Coronary artery (tissue), 2 donors: ENCODE data around the gene NUAK1.

Experiments
- DNase-seq: peaks from one replicate; pipeline ENCODE4 v3.0.0-alpha.2; 2017; ENCODE audit warnings: low spot score
- H3K27ac ChIP-seq, 2 donors: fragments of 200-600 bp; sonication (generic); one replicate each; pipeline ENCODE4 v1.5.1; 2016 to 2019
- H3K4me3 ChIP-seq: fragments of 200-600 bp; sonication (generic); 2 replicates; pipeline ENCODE4 v1.5.1; 2016; ENCODE audit warnings: mild to moderate bottlenecking, moderate library complexity
- TF ChIP-seq, protein P1 (sequence below): fragments of 200-600 bp; sonication (generic); IDR thresholded peaks from one replicate; pipeline ENCODE4 v1.5.1; 2019; ENCODE audit warnings: antibody characterized with exemption

Gene NUAK1

GRCh38 chr12:106080791-106081170 lies 58.0 kb downstream of the NUAK1 start:
- H3K4me3 ChIP-seq = no peak overlapping the region
- no peak for DNase-seq
- TF ChIP-seq, protein P1, sequence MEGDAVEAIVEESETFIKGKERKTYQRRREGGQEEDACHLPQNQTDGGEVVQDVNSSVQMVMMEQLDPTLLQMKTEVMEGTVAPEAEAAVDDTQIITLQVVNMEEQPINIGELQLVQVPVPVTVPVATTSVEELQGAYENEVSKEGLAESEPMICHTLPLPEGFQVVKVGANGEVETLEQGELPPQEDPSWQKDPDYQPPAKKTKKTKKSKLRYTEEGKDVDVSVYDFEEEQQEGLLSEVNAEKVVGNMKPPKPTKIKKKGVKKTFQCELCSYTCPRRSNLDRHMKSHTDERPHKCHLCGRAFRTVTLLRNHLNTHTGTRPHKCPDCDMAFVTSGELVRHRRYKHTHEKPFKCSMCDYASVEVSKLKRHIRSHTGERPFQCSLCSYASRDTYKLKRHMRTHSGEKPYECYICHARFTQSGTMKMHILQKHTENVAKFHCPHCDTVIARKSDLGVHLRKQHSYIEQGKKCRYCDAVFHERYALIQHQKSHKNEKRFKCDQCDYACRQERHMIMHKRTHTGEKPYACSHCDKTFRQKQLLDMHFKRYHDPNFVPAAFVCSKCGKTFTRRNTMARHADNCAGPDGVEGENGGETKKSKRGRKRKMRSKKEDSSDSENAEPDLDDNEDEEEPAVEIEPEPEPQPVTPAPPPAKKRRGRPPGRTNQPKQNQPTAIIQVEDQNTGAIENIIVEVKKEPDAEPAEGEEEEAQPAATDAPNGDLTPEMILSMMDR = no peak
- peak overlapping the region; percentile 57 to 94 for H3K27ac ChIP-seq

DNA sequence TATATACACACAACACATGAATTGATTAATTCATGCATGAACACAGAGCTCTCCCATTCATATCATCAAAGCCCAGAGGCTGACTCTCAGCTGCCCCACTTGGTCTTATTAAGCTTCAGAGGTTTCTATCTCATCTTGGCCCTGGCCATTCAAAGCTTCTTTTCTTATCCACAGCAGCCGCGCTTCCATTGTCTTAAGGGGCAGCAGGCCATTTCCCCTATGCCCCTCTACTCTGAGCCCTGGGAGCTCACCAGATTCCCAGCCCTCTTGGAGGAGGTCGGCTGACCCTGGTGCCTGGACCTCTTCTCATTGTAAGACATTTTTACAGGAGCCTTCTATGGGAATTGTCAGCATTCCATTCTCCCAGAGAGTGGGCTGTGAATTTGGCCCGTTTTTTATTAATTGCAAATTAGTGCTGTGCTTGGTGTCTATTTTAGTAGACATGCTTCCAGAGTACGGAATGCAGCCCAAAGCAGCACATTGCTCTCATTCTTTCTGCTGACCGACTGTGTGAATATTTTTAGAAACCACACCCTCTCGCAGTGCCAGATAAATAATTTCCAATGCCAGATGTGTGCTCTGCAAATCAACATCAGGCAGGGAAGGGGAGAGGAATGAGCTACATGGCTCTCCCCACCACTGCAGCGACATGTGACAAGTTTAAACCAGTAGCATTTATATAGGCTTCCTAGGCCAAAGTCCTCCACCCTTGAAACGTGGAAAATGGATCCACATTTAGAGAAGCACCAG lies 58.5 kb downstream of the NUAK1 start:
- Histone ChIP-seq H3K27ac (peak overlapping the region; percentile 57 to 94), H3K4me3 (no peak overlapping the region)
- no peak for DNase-seq
- TF ChIP-seq, protein P1 = no peak

- DNase-seq = no peak
- no peak overlapping the region for H3K4me3 ChIP-seq
- TF ChIP-seq, protein P1 = no peak
- peak overlapping the region; percentile 57 to 94 for H3K27ac ChIP-seq
These were observed 59.5 kb downstream of the NUAK1 start for GRCh38 chr12:106079148-106079738.

DNA sequence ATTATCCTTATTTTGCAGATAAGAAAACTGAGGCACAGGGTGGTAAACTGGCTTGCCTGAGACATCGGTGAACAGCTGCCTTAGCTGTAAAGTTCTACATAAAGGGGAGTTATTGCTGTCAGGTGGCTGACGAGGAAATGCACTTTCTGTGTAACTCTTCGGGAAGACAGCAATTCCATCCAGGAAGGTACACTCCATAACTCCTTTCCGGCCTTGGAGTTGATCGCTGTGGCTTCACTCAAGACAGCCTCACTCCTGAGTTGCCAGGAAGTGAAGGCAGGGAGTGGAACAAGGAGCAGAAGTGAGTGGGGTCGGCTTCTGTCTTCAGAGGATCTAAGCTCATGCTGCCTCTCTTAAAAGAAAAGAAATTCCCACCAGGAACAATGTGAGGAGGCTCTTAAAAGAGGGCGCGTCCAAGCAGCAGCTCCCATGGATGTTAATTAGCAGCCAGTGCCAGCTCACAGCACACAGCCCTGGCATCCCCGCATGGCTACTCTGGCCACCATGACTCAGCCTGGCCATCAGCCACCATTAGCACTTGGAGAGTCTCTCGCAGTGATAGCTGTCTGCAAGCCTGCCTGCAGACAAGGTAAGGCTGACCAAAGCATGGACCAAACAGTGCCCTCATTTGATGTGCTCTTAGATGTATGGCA lies 60.3 kb downstream of the NUAK1 start:
- no peak for DNase-seq
- TF ChIP-seq, protein P1 = no peak
- Histone ChIP-seq H3K4me3 (no peak overlapping the region), H3K27ac (peak overlapping the region; percentile 57 to 94)

DNA sequence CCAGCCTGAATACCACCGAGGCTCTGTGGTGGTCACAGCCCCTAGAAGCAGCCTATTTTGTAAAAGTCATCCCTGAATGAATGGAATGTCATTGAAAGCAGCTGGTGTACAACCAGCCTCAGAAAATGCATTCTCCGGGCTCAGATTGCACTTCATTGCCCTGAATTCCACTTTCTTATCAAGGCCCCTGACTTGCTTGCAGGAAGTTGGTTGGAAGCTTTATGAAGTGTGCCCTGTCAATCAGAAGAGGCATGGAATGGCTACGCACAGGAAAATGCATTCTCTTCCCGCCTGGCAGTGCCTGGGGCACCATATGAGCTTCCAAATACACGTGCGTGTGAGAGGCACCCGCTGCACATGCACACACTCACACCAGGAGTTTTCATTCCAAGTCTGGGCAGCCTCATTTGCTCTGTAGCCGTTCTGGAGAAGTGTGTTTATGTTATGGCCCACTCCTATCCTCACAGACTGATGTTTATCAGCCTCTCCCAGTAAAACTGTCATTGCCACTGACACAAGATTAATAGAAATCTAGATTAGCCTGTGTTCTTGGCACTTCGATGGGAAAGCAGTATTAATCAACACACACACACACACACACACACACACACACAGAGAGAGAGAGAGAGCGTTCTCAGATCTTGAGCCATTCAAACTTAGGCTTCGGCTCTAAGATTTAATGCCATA lies 63.9 kb downstream of the NUAK1 start:
- TF ChIP-seq, protein P1 = no peak
- H3K4me3 ChIP-seq = no peak overlapping the region
- no peak for DNase-seq
- H3K27ac ChIP-seq = peak overlapping the region; percentile 60 to 80

DNA sequence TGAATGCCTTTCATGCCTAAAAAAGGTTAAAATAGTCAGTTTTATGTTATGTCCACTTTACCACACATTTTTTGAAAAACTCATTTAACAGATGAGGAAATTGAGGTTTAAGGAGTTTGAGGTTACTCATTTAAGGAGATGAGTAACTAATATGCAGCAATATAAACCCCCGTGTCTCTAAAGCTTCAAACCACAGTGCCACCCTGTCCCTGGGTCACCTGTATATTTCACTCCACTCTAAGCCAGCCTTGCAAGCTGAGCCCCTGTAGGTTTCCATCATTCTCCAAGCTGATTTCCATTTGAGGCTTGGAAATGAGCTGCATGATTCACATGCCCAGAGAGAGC lies 64.4 kb downstream of the NUAK1 start:
- DNase-seq = no peak
- Histone ChIP-seq H3K4me3 (no peak overlapping the region), H3K27ac (peak overlapping the region; percentile 60 to 80)
- TF ChIP-seq, protein P1 = no peak
